GM19043 (cell line): ENCODE data around the gene FMN2.
"Not testable (repeated sequence)": the region's sequence is repeated elsewhere in the genome, so short reads cannot be mapped to it uniquely, and the experiment has no call there.

Source experiments
- ATAC-seq: cut with Tn5 transposase; IDR thresholded peaks from one replicate; pipeline ENCODE4 v1.9.1; 2021; ENCODE audit warnings: low read depth; ENCODE audit not compliant: unreplicated experiment

Gene FMN2

GRCh38 chr1:240134596-240134995 lies 42.9 kb downstream of the FMN2 start:
- ATAC-seq = no peak

DNA sequence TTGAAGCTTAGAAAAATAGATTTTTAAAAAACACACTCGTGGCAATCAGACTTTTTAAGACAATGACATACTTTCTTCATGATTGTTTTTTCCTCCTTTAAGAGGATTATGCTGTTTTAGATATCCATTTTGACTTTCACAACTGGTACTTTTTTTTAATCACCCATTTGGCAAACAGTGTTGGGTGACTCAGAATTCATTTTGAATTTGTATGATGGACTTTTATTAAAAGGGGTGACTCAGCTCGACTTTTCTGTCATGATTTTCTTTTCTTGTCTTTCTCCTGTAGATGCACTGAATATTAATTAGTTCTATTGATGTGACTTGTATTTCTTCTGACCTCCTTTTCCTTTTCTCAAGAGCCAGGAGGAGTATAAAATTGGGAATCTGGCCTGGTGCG lies 44.7 kb downstream of the FMN2 start:
- ATAC-seq = no peak

DNA sequence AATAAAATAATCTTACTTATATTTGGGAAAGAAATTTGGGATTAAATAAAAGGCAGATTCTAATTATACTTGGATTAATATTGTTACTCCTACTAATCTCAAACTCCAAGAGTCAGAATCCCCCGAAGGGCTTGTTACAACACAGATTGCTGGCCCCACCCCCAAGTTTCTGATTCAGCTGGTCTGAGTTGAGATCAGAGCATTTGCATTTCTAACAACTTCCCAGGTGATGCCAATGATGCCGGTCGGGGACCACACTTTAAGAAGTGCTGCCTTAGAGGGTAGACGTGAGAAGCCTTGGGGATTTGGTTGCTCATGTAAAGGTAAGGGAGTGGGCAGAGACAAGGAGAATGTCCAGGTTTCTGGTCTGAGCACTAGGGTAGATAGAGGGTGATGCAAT lies 47.2 kb downstream of the FMN2 start:
- ATAC-seq = no peak

DNA sequence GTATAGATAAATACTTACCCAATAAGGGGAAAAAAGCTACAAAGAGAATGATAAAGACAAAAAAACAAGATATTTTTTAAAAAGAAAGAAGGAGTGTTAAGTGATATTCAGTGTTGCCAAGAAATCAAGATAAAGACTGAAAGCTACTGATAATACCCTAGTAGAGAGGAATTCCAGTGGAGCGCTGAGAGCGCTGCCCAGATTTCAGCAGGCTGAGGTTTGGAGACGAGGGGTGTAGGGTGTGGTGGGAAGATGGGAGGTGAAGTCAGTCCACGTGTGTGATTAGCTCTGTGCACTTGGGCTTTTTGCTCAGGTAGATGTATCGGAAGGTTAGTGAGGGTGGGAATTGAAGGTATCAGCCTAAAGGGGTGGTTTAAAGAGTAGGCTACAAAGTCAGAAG lies 47.8 kb downstream of the FMN2 start:
- no peak for ATAC-seq

DNA sequence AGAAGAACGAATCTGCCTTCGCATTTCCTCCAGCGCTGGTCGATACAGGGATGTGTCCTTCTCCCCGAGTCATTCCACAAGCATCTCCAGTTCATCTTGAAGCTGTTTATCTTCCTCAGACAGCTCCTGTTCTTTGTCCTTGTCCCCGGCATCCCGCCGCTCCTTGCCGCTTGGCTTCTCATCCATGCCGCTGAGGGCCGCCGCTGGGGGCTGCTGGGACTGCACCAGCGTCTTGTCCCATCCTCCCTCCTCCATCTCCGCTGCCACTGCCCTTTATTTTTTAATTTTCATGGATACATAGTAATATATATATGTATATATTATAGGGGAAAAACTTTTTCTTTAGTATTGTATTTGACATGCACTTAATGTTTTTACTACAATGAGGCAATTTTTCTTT lies 53.4 kb downstream of the FMN2 start:
- no peak for ATAC-seq

DNA sequence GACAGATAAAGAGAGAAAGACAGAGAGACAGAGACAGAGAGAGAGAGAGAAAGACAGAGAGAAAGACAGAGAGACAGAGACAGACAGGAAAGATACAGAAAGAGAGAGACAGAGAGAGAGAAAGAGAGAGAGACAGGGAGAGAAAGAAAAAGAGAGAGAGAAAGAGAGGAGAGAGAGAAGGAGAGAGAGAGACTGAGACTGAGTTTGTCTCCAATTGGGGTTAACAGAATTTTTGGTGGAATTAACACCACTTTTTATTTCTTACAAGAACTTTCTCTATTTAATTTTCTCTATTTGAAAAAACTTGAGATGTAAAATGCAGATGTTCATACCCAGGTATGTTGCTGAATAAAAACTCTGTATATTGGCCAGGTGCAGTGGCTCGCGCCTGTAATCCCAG lies 56.6 kb downstream of the FMN2 start:
- no peak for ATAC-seq

GRCh38 chr1:240149484-240150094 lies 57.9 kb downstream of the FMN2 start:
- ATAC-seq = peak; percentile 73

DNA sequence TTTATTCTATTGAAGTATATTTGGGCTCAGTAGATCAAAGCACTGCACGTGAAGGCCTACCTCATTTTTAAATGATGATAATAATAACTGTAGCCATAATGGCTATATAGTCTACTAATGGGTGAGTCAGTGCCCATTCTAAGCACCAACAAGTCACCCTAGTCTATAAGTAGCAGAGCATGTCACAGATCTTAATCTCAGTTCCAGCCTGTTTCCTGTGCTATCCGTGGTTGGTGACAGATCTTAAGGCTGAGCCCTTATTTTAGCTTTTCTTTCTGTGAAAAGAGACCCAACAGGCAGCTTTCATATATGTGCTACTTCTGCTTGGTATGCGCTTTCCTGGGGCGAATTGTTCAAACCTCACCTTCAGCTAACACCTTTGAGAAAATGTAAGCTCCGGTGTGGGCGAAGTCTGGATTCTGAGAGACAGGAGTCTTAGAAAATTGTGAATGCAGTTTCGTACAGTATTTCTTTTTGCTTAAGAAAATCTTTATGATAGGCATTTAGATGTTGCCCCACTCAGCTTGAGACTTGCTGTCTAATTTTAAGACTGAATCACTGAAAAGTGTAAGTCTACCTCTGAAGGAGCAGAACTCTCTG lies 59.6 kb downstream of the FMN2 start:
- no peak for ATAC-seq

DNA sequence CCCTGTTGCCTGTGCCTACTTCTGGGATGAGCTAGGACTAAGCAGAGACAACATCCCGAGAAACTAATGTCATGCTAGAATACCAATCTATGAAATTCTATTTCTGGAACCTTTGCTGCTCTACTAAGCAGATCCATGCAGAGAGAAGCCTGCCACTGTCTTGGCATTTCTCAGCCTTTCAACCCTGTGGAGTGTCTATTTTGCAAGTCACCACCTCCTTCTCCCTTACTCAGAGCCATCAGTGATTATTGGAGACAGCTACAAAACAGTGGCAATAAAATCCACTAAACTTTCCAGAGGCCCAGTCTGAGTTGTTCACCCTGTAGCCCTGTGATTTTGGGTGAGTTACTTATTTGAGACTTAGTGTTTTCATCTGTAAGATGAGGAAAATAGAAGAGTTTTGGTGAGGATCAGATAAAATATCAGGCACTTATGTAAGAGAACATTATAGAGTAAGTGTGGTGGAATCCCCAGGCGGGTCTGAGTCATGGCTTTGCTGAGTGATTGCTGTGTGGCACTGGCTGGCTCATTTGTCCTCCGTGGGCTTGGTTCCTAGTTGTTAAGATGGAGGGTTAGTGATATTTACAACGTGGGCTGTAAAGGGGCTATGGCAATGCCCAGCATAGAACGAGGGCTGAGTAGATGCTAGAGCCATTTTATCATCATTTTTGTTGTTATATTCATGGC lies 61.1 kb downstream of the FMN2 start:
- ATAC-seq = no peak

GRCh38 chr1:240155605-240156004 lies 63.9 kb downstream of the FMN2 start:
- no peak for ATAC-seq

DNA sequence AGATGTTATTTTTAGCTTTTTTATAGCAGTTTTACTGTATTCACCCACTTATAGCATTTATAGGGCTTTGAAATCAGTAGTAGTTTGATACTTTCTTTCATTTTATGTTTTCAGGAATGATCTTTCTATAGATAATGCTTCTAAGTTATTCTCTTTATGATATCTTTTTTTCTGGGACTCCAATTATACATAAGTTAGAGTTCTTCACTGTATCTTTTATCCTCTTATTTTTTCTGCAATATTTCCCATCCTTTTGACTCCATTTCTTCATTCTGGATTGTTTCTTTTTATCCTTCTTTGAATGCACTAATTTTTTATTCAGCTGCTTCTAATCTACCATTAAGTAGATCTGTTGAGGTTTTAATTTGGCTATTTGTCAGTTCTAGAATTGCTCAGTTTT lies 73.1 kb downstream of the FMN2 start:
- ATAC-seq = no peak

GRCh38 chr1:240169188-240169587 lies 77.5 kb downstream of the FMN2 start:
- no peak for ATAC-seq

DNA sequence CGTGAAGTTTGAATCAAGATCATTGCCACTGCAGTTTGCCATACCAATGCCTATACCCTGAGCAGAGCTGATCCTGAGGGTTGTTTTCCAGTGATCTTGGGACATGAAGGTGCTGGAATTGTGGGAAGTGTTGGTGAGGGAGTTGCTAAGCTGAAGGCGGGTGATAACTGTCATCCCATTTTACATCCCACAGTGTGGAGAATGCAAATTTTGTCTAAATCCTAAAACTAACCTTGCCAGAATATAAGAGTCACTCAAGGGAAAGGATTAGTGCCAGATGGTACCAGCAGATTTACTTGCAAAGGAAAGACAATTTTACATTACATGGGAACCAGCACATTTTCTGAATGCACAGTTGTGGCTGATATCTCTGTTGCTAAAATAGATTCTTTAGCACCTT lies 78.6 kb downstream of the FMN2 start:
- ATAC-seq = no peak

DNA sequence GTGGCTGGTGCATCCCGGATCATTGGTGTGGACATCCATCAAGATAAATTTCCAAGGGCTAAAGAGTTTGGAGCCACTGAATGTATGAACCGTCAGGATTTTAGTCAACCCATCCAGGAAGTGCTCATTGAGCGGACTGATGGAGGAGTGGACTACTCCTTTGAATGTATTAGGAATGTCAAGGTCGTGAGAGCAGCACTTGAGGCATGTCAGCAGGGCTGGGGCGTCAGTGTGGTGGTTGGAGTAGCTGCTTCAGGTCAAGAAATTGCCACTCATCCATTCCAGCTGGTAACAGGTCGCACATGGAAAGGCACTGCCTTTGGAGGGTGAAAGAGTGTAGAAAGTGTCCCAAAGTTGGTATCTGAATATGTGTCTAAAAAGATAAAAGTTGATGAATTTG lies 79.1 kb downstream of the FMN2 start:
- ATAC-seq = no peak

GRCh38 chr1:240171907-240172306 lies 80.2 kb downstream of the FMN2 start:
- no peak for ATAC-seq

- ATAC-seq = no peak
These were observed 82.2 kb downstream of the FMN2 start for GRCh38 chr1:240173836-240174235.

GRCh38 chr1:240174734-240175133 lies 83.1 kb downstream of the FMN2 start:
- ATAC-seq = no peak

DNA sequence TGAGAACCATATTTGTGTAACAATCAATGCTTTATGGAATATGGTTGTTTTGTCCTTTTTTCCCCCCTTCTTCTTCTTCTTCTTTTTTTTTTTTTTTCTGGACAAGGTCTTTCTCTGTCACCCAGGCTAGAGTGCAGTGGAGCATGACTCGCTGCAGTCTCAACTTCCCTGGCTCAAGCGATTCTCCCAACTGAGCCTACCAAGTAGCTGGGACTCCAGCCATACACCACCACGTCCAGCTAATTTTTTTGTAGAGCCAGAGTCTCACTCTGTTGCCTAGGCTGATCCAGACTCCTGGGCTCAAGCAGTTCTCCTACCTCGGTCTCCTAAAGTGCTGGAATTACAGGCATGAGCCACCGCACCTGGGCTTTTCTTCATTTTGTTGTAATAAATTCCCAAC lies 86.7 kb downstream of the FMN2 start:
- no peak for ATAC-seq

- not testable (repeated sequence) for ATAC-seq
These were observed 93.0 kb downstream of the FMN2 start for GRCh38 chr1:240184682-240185081.

- no peak for ATAC-seq
These were observed 96.5 kb downstream of the FMN2 start for GRCh38 chr1:240188139-240188538.

- peak; percentile 91 for ATAC-seq
These were observed 97.8 kb downstream of the FMN2 start for GRCh38 chr1:240189386-240189989.

GRCh38 chr1:240190881-240191401 lies 99.3 kb downstream of the FMN2 start:
- ATAC-seq = no peak
